HG02840 (cell line): ENCODE results near the gene MRTFA.

ENCODE experiments used
- ATAC-seq: cut with Tn5 transposase; IDR thresholded peaks from one replicate; pipeline ENCODE4 v1.9.1; 2021; ENCODE audit warnings: mild to moderate bottlenecking, moderate library complexity, moderate number of reproducible peaks; ENCODE audit not compliant: unreplicated experiment, low FRiP score

The MRTFA gene

DNA sequence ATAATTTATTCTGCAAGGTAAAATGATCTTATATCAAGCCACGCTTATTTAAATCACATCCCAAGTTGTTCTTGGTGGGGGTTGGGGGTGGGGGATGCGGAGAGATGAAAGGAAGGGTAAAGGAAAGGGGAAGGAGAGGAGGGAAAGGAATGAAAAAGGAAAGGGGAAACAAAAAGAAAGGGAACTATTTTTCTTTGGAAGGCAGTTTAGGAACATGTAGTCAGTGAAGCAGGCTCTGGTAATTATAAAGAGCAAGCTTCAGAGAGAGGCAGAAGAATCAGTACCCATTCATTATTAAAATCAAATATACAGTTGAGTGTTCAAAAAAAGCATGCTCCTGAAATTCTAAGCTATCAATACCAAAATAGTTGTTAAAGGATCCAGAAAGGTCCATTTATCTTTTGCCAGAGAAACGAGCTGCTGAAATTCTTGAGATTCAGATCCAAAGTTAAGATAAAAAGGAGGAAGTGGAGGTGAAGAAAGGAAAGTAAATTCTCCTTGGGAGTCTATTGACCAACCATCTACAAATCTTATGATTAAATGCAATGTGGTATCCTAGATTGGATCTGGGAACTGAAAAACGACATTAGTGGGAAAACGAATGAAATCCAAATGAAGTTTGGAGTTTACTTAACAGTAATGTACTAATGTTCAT, 158.7 kb downstream of the MRTFA start:
- no peak for ATAC-seq

DNA sequence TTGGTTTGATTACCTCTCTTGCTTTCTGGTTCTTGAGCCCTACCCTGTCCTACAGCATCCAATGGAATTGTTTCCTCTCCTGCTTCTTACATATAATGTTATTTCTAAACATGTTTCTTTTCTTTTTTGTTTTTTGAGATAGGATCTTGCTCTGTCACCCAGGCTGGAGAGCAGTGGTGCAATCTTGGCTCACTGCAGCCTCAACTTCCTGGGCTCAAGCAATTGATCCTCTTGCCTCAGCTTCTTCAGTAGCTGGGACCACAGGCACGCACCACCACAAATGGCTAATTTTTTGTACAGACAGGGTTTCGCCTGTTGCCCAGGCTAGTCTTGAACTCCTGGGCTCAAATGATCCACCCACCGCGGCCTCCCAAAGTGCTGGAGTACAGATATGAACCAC, 160.2 kb downstream of the MRTFA start:
- ATAC-seq, result no peak

- no peak for ATAC-seq
These were observed 162.8 kb downstream of the MRTFA start for GRCh38 chr22:40473703-40474102.

DNA sequence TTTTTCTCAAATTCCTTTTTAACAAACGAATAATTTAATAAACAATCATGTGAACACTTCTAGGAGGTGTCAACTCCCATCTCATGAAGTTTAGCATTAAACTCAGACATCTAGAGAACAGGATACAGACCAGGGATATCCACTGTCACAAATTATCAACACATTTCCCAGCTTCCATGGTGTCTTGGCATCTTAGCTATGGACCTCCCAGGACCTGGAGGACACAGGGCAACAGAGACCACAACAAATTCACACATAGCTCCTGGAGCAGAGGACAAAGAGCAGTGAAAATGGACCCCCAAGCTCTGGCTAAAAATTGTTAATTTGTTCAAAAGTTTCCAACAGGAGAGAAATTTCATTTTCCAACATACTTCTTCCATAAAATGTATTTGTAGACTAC, 163.9 kb downstream of the MRTFA start:
- ATAC-seq, result no peak

GRCh38 chr22:40472051-40472450, 164.5 kb downstream of the MRTFA start:
- no peak for ATAC-seq

DNA sequence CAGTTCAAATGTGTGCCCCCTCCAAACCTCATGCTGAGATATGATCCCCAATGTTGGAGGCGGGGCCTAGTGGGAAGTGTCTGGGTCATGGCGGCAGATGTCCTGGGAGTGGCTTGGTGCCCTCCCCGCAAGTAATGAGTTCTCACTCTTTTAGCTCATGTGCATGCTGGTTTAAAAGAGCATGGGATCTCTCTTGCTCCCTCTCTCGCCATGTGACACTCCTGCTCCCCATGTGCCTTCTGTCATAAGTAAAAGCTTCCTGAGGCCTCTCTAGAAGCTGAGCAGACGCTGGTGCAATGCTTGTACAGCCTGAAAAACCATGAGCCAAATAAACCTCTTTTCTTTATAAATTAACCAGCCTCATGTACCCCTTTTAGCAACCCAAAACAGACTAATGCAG, 167.3 kb downstream of the MRTFA start:
- ATAC-seq, result no peak

DNA sequence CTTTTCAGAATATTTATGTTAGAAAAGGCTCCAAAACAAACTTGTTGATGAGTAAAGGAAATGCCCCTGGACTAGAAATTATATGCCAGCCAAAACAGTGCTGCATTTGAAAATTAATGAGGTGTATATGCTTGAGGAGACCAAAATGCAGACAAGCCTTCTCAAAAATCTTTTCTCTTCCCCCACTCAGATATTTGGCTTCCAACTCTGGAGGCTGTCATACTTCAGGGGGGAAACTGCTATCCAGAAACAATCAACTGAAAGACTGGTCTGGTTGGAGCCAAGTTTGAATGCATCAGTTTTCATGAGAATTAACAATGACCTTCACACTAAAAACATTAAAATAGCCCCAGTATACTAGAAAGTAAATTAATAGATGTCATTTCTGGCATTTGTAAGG, 167.9 kb downstream of the MRTFA start:
- ATAC-seq, result no peak

DNA sequence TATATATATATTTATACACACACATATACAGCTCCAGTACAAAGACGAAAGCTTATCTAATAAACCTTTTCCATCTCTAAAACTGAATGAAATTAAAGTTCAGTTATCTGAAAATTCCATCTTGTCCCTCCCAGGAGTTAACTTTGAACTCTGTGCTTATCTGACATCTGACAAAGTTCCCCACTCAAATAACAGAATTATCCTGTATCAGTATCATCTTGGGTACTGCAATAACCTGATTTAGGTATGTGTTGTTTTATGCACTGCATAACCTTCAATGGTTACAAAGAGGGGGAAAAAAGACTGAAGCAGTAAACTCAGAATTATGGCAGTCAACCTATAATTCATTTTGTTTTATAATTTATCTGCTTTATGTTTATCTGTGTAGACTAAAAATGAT, 169.5 kb downstream of the MRTFA start:
- ATAC-seq, result no peak

GRCh38 chr22:40463683-40464082, 172.8 kb downstream of the MRTFA start:
- no peak for ATAC-seq

DNA sequence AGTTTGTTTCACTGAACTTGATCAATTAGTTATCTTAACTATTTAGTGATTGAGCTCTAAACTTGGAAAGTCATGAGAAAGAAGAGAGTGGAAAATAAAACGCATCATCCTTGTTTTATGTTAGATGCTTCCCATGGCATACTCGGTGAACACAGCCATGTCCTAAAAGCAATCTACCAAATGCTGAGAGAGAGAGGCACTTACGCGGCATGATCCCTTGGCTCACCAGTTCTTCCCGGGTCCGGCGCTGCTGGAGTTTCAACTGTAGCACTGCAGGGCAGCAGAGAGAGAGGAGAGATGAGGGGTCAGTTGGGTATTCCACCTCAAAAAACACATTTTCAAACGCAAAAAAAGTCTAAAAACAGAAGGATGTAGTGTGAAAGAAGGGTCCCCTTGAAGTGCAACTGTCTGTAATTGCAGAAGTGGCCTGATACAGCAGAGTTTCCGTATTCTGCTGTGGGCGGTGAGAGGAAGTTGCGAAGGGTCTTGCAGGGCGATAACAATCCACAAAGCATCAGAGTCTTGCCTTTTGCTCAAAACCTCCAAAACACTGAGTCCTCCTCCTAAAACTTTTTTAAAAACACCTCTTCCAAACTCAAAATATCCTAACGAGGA, 173.4 kb downstream of the MRTFA start:
- ATAC-seq, result no peak

DNA sequence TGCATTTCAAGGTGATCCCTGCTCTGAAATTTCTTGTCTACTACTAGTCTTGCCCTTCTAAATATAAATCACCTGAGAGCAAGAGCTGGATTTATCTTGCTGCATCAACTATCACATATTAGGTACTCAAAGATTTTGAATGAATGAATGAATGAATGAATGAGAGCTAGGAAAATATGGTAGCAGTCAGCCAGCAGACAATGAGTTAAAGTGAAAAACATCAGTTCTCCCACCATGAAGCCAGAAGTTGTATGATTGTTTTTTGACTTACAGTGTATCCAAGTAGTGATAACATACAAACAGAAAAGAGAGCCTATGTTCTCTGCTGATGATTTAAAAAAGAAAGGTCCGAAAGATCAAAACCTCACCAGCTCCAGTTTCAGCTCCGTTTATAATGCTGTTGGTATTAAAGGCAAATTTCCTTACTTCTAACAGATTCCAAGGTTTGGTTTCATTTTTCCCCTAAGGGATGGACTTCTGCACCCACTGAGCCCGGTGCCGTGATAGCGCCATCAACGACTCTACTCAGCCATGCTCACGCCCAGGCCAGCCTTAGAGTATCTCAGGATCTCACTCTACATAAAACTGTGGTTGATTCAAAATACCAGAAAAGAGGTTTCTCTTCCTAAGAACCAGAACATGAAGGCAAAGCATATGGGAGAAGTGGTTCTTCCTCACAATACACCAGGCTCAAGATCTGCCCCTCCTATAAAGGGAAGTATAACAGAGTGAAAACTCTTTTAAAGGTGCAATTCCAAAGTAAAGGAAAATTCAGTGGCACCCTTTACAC, 174.1 kb downstream of the MRTFA start:
- no peak for ATAC-seq

DNA sequence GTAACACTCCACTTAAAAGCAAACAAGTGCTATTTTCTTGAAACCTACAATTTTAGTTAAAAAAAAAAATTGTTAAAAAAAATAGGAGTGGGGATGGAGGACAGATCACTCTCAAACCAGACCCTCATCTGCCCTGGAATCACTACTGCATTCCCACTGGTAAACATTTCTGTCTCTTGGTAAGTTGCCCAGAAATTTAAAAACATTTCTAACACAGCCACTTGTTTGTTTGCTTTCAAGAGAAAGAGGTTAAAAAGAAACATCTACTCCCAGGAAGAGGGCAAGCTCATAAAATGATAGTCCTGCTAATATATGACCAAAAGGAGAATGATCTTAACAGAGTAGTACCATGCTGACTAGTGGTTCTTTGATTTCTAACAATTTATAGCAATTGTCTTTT, 182.8 kb downstream of the MRTFA start:
- no peak for ATAC-seq

- no peak for ATAC-seq
These were observed 183.6 kb downstream of the MRTFA start for GRCh38 chr22:40452730-40453487.

DNA sequence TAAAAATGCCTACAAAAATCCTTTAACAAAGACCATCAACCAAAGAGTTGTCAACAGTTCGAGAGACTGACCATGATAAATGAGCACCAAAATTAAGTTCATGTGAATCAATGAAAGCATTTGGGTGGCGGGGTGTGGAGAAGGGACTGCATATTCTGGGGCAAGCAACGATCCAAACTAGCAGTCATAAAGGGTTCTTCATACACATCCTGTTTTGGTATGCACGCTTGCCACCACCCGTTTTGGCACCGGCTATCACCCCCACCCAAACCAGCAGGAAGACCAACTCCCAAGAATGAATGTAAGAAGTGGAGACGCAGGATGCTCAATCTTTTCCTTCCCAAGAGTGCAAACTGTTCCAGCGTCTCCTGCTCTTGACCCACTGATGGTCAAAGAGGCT, 185.3 kb downstream of the MRTFA start:
- no peak for ATAC-seq

DNA sequence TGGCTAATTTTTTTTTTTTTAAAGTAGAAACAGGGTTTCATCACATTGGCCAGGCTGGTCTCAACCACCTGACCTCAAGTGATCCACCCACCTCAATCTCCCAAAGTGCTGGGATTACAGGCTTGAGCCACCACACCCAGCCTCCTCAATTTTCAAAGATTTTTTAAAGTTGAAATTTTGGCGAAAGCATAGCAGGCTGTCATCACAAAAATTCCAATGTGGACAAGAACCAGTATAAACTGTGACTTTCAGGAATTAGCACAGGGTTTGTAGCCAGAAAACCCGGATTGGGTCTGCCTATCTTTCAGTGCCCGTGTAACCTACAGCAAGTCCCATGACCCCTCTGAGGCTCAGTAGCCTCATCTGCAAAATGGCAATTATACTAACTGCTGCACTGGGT, 185.9 kb downstream of the MRTFA start:
- ATAC-seq, result no peak

- no peak for ATAC-seq
These were observed 186.9 kb downstream of the MRTFA start for GRCh38 chr22:40449676-40450035.

- ATAC-seq, result no peak
These were observed 190.3 kb downstream of the MRTFA start for GRCh38 chr22:40446203-40446602.

GRCh38 chr22:40444178-40444831, 192.2 kb downstream of the MRTFA start:
- no peak for ATAC-seq

- no peak for ATAC-seq
These were observed 192.8 kb downstream of the MRTFA start for GRCh38 chr22:40443732-40444131.

DNA sequence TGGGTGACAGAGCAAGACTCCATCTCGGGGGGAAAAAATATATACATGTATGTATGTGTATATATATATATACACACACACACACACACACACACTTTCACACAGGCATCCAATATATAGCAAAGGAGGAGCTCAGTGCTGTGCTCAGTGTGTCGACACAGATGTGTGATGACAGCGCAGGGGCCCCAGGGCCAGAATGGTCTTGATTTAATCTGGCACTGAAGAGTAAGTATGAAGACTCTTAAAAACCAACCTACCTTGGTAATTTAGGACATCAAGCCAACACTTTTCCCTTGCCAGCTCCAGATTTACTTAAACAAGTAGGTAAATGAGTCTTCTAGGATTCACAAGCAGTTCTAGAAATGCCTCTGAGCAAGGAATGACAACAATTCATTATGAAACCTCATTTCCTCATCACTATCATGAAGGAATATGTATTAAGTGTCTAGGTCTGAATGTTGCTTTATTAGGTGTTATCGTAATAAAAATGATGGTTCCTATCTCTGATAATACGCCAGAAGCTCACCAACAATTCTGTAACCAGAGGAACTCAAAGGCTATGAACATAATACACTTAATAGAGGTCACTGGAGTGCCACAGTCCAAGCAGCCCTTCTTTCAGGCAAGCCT, 194.6 kb downstream of the MRTFA start:
- no peak for ATAC-seq
